GM08714 (cell line): ENCODE results near the gene FBL.

Experiments used
- H3K4me3 ChIP-seq: fragments of 200-500 bp; sonication (Bioruptor generic); 2 replicates; pipeline ENCODE4 v1.5.1; 2014; ENCODE audit warnings: mild to moderate bottlenecking, low read length, inconsistent platforms
- ZNF274 ChIP-seq: IDR thresholded peaks from 2 replicates; pipeline ENCODE4 v1.6.1; 2012; ENCODE audit warnings: mild to moderate bottlenecking, low read depth, low read length

Gene FBL

GRCh38 chr19:39858541-39858940 is 12.4 kb upstream of the FBL start:
- TF ChIP-seq ZNF274: no peak
- H3K4me3 ChIP-seq: no peak overlapping the region

GRCh38 chr19:39852882-39853281 is 6.7 kb upstream of the FBL start:
- no peak for TF ChIP-seq ZNF274
- H3K4me3 ChIP-seq: no peak overlapping the region

GRCh38 chr19:39850892-39851291 is 4.7 kb upstream of the FBL start:
- no peak overlapping the region for H3K4me3 ChIP-seq
- no peak for TF ChIP-seq ZNF274

- H3K4me3 ChIP-seq: no peak overlapping the region
These were observed 2.2 kb upstream of the FBL start for GRCh38 chr19:39848392-39848791.

GRCh38 chr19:39847525-39847924 is 1.3 kb upstream of the FBL start:
- TF ChIP-seq ZNF274: no peak
- H3K4me3 ChIP-seq: no peak overlapping the region

More at GRCh38 chr19:39848392-39848791, 2.2 kb upstream of the FBL start:
- TF ChIP-seq ZNF274: no peak

- no peak for TF ChIP-seq ZNF274
- peak overlapping the region; percentile 54; the same call in 1 of the 2 replicates for H3K4me3 ChIP-seq
These were observed 703 bp upstream of the FBL start for GRCh38 chr19:39846678-39847486.

GRCh38 chr19:39845584-39845932 is 621 bp downstream of the FBL start:
- TF ChIP-seq ZNF274: no peak
- H3K4me3 ChIP-seq: peak overlapping the region; percentile 83

- H3K4me3 ChIP-seq: peak overlapping the region; percentile 83
- no peak for TF ChIP-seq ZNF274
These were observed 1.0 kb downstream of the FBL start for GRCh38 chr19:39845172-39845571.

- H3K4me3 ChIP-seq: peak overlapping the region; percentile 83
- TF ChIP-seq ZNF274: no peak
These were observed 2.0 kb downstream of the FBL start for GRCh38 chr19:39843919-39844793.

- no peak for TF ChIP-seq ZNF274
- H3K4me3 ChIP-seq: no peak overlapping the region
These were observed 3.3 kb downstream of the FBL start for GRCh38 chr19:39842693-39843435.

- TF ChIP-seq ZNF274: no peak
- no peak overlapping the region for H3K4me3 ChIP-seq
These were observed 5.1 kb downstream of the FBL start for GRCh38 chr19:39841041-39841440.

- no peak for TF ChIP-seq ZNF274
These were observed 5.7 kb downstream of the FBL start for GRCh38 chr19:39840492-39840891.

GRCh38 chr19:39839678-39840327 is 6.4 kb downstream of the FBL start:
- H3K4me3 ChIP-seq: no peak overlapping the region
- TF ChIP-seq ZNF274: no peak

More at GRCh38 chr19:39840492-39840891, 5.7 kb downstream of the FBL start:
- H3K4me3 ChIP-seq: no peak overlapping the region

- no peak for TF ChIP-seq ZNF274
- H3K4me3 ChIP-seq: no peak overlapping the region
These were observed 7.6 kb downstream of the FBL start for GRCh38 chr19:39838569-39838968.
